Osteoblast (primary cell): Measurements from ENCODE around the gene MCM5. TPM values are rescaled to one million over a fixed set of nuclear protein-coding genes. Genes with fewer than 3 reads are reported as not detected.

Experiments
- DNase-seq: peaks from one replicate; pipeline ENCODE4 v3.0.0; 2011; ENCODE audit warnings: low spot score, mixed read lengths; ENCODE audit not compliant: insufficient read length; ENCODE audit errors: missing footprints
- H2AFZ ChIP-seq: 2 replicates; pipeline ENCODE4 v1.6.0; 2011; ENCODE audit warnings: mild to moderate bottlenecking, low read length
- H3K27ac ChIP-seq: 2 replicates; pipeline ENCODE4 v1.5.1; 2011; ENCODE audit warnings: mild to moderate bottlenecking, low read depth, low read length, moderate library complexity
- H3K27me3 ChIP-seq: 2 replicates; pipeline ENCODE4 v1.6.0; 2012; ENCODE audit warnings: mild to moderate bottlenecking, control low read depth, inconsistent platforms, low read length, moderate library complexity; ENCODE audit not compliant: insufficient read depth
- H3K36me3 ChIP-seq: 2 replicates; pipeline ENCODE4 v1.5.1; 2011; ENCODE audit warnings: mild to moderate bottlenecking, low read length, control low read depth, moderate library complexity; ENCODE audit not compliant: insufficient read depth
- H3K4me1 ChIP-seq: 2 replicates; pipeline ENCODE4 v1.5.1; 2011; ENCODE audit warnings: mild to moderate bottlenecking, low read length, control low read depth, moderate library complexity; ENCODE audit not compliant: insufficient read depth
- H3K4me2 ChIP-seq: 2 replicates; pipeline ENCODE4 v1.6.0; 2011; ENCODE audit warnings: mild to moderate bottlenecking, low read length; ENCODE audit not compliant: insufficient read depth
- H3K4me3 ChIP-seq: fragments of 200-600 bp; sonication (generic); 3 replicates; pipeline ENCODE4 v1.5.1; 2012; ENCODE audit warnings: mild to moderate bottlenecking, low read length, inconsistent platforms; ENCODE audit not compliant: insufficient read depth
- H3K79me2 ChIP-seq: 2 replicates; pipeline ENCODE4 v1.6.0; 2012; ENCODE audit warnings: mild to moderate bottlenecking, low read length, control low read depth, inconsistent platforms; ENCODE audit not compliant: insufficient read depth
- H3K9me3 ChIP-seq: 2 replicates; pipeline ENCODE4 v1.5.1; 2011; ENCODE audit warnings: low read depth, low read length, control low read depth
- H4K20me1 ChIP-seq: 2 replicates; pipeline ENCODE4 v1.6.0; 2012; ENCODE audit warnings: mild to moderate bottlenecking, low read length, control low read depth; ENCODE audit not compliant: insufficient read depth
- CTCF ChIP-seq: IDR thresholded peaks from 2 replicates; pipeline ENCODE4 v1.5.1; 2011; ENCODE audit warnings: mild to moderate bottlenecking, low read depth, low read length, moderate library complexity; ENCODE audit errors: extremely low read depth
- total RNA-seq: library from RNA; depleted of rRNA; stranded (reverse); fragments of >200 nt; gene quantifications from 2 replicates; pipeline ENCODE4 v1.2.3, GENCODE V29; 2012

The MCM5 gene
- total RNA-seq, 1 donor = 12.7 TPM

- Histone ChIP-seq H2AFZ (no peak overlapping the region), H3K27me3 (no peaks in the 10 kb centered on the region), H4K20me1 (no peaks in the 10 kb centered on the region), H3K27ac (no peak overlapping the region), H3K36me3 (no peaks in the 10 kb centered on the region), H3K79me2 (no peaks in the 10 kb centered on the region), H3K4me2 (no peak overlapping the region), H3K4me1 (peaks cover 7% of the 10 kb centered on the region), H3K9me3 (no peaks in the 10 kb centered on the region), H3K4me3 (no peak overlapping the region)
- no peak for TF ChIP-seq CTCF
- DNase-seq = no peak
Observed at GRCh38 chr22:35368386-35368785, 31.6 kb upstream of the MCM5 start.

DNA sequence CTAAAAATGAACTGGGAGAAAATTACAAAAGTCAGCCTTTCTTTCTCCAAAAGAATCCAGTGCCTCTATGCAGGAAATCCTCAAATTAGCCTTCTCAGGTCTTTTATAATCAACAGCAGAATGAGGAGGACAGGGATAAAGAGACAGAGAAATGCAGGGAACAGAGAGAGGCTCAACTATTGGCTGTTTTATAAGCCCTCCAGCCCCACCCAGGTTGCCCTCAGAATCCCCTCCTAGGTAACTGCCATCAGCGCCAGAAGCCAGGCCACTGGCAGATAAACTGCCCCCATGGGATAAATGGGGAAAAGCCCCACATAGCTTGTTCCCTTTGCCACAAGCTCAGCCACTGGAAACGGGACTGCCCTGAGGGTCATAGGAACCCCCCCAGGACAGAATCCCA, 29.9 kb upstream of the MCM5 start:
- Histone ChIP-seq H3K79me2 (no peaks in the 10 kb centered on the region), H3K27me3 (no peaks in the 10 kb centered on the region), H4K20me1 (no peaks in the 10 kb centered on the region), H3K9me3 (no peaks in the 10 kb centered on the region), H3K4me1 (peaks cover 12% of the 10 kb centered on the region), H2AFZ (no peak overlapping the region), H3K4me2 (no peak overlapping the region), H3K4me3 (no peak overlapping the region), H3K36me3 (no peaks in the 10 kb centered on the region), H3K27ac (no peak overlapping the region)
- no peak for TF ChIP-seq CTCF
- no peak for DNase-seq

GRCh38 chr22:35373781-35374180, 26.2 kb upstream of the MCM5 start:
- Histone ChIP-seq H3K4me1 (peaks cover 39% of the 10 kb centered on the region), H3K79me2 (no peaks in the 10 kb centered on the region), H3K36me3 (no peaks in the 10 kb centered on the region)

GRCh38 chr22:35375031-35375430, 24.9 kb upstream of the MCM5 start:
- Histone ChIP-seq H3K4me3 (no peak overlapping the region), H2AFZ (peak overlapping the region; percentile 75), H3K4me1 (peaks cover 41% of the 10 kb centered on the region), H3K27me3 (no peaks in the 10 kb centered on the region), H4K20me1 (no peaks in the 10 kb centered on the region), H3K4me2 (peak overlapping the region; percentile 25), H3K9me3 (no peaks in the 10 kb centered on the region), H3K27ac (peak overlapping the region; percentile 96), H3K79me2 (no peaks in the 10 kb centered on the region), H3K36me3 (no peaks in the 10 kb centered on the region)
- peak; percentile 81 for DNase-seq
- TF ChIP-seq CTCF = no peak

More at GRCh38 chr22:35373781-35374180, 26.2 kb upstream of the MCM5 start:
- Histone ChIP-seq H3K27me3 (no peaks in the 10 kb centered on the region), H2AFZ (no peak overlapping the region), H3K9me3 (no peaks in the 10 kb centered on the region), H3K4me3 (no peak overlapping the region), H3K27ac (no peak overlapping the region), H4K20me1 (no peaks in the 10 kb centered on the region), H3K4me2 (no peak overlapping the region)
- no peak for DNase-seq
- no peak for TF ChIP-seq CTCF
